Stimulated activated CD8-positive, alpha-beta memory T cell treated with anti-CD3 and anti-CD28 coated beads, Interleukin-2, amount 100 ng/mL, for 1 hour (primary cell): ENCODE data around the gene CDK6.

Experiments
- DNase-seq, 2 donors: peaks; one replicate each; pipeline ENCODE4 v3.0.0-alpha.2; 2020; ENCODE audit warnings: low read depth in 2 of 2

Gene CDK6

GRCh38 chr7:92736870-92737269, 99.5 kb downstream of the CDK6 start:
- DNase-seq, result no peak

GRCh38 chr7:92735707-92736106, 100.7 kb downstream of the CDK6 start:
- no peak for DNase-seq

- DNase-seq, result no peak
These were observed 103.9 kb downstream of the CDK6 start for GRCh38 chr7:92732316-92733036.

GRCh38 chr7:92731335-92732063, 104.9 kb downstream of the CDK6 start:
- DNase-seq, result no peak

- no peak for DNase-seq
These were observed 105.6 kb downstream of the CDK6 start for GRCh38 chr7:92730808-92731207.

GRCh38 chr7:92729751-92730150, 106.6 kb downstream of the CDK6 start:
- DNase-seq, result no peak

GRCh38 chr7:92729172-92729571, 107.2 kb downstream of the CDK6 start:
- no peak for DNase-seq

GRCh38 chr7:92727755-92728154, 108.6 kb downstream of the CDK6 start:
- DNase-seq, result no peak

- no peak for DNase-seq
These were observed 111.0 kb downstream of the CDK6 start for GRCh38 chr7:92725161-92725925.

GRCh38 chr7:92723943-92724342, 112.4 kb downstream of the CDK6 start:
- DNase-seq, result no peak

GRCh38 chr7:92723205-92723604, 113.2 kb downstream of the CDK6 start:
- no peak for DNase-seq

GRCh38 chr7:92722541-92722940, 113.8 kb downstream of the CDK6 start:
- no peak for DNase-seq

GRCh38 chr7:92720604-92721350, 115.6 kb downstream of the CDK6 start:
- no peak for DNase-seq

GRCh38 chr7:92717993-92718716, 118.2 kb downstream of the CDK6 start:
- DNase-seq, result peak; percentile 9 to 19

GRCh38 chr7:92717623-92717992, 118.8 kb downstream of the CDK6 start:
- no peak for DNase-seq

GRCh38 chr7:92716825-92717580, 119.4 kb downstream of the CDK6 start:
- no peak for DNase-seq

GRCh38 chr7:92715963-92716362, 120.4 kb downstream of the CDK6 start:
- DNase-seq, result no peak

- no peak for DNase-seq
These were observed 121.6 kb downstream of the CDK6 start for GRCh38 chr7:92714767-92715166.

GRCh38 chr7:92714280-92714679, 122.1 kb downstream of the CDK6 start:
- DNase-seq, result no peak

GRCh38 chr7:92709912-92710311, 126.5 kb downstream of the CDK6 start:
- DNase-seq, result no peak

- DNase-seq, result no peak
These were observed 127.2 kb downstream of the CDK6 start for GRCh38 chr7:92709150-92709549.
